ENCODE measurements around the gene GARS1.

The GARS1 gene

GRCh38 chr7:30589111-30589510 lies 5.6 kb upstream of the GARS1 start:
- Histone ChIP-seq H3K36me3 (peaks cover 13 to 21% (median 14%) of the 10 kb centered on the region in 3 donors), H3K4me3 (no peak overlapping the region), H3K27me3 (no peaks in the 10 kb centered on the region), H3K4me1 (peaks cover 0 to 15% (median 5%) of the 10 kb centered on the region in 4 donors), H3K27ac (no peak overlapping the region), H3K9me3 (no peaks in the 10 kb centered on the region)
- no peak for DNase-seq
- intact Hi-C loops (cut with DNase I; ENCODE audit: low total_unique reads) = no loop called here
- TF ChIP-seq CTCF (IDR thresholded peaks at IDR 0.05) = no peak

- intact Hi-C loops (cut with DNase I; ENCODE audit: low total_unique reads) = no loop called here
- Histone ChIP-seq H3K4me1 (peaks cover 0 to 33% (median 11%) of the 10 kb centered on the region in 4 donors), H3K4me3 (peak overlapping the region; percentile 70 to 84), H3K36me3 (no peaks in the 10 kb centered on the region), H3K9me3 (no peaks in the 10 kb centered on the region), H3K27me3 (no peaks in the 10 kb centered on the region), H3K27ac (peak overlapping the region; percentile 91 to 93)
- DNase-seq = peak; percentile 29 to 71
- no peak for TF ChIP-seq CTCF (IDR thresholded peaks at IDR 0.05)
These were observed 584 bp upstream of the GARS1 start for GRCh38 chr7:30594048-30594539.

- TF ChIP-seq CTCF (IDR thresholded peaks at IDR 0.05) = no peak
- no peak for DNase-seq
- peaks cover 0 to 33% (median 11%) of the 10 kb centered on the region in 4 donors for H3K4me1 ChIP-seq
- peaks cover 7 to 14% (median 10%) of the 10 kb centered on the region in 3 donors for H3K36me3 ChIP-seq
- peak overlapping the region; percentile 70 to 84 for H3K4me3 ChIP-seq
- H3K27ac ChIP-seq = peak overlapping the region; percentile 91 to 93
- intact Hi-C loops (cut with DNase I; ENCODE audit: low total_unique reads) = no loop called here
- no peaks in the 10 kb centered on the region for H3K9me3 ChIP-seq
- no peaks in the 10 kb centered on the region for H3K27me3 ChIP-seq
These were observed 847 bp downstream of the GARS1 start for GRCh38 chr7:30595436-30596013.

GRCh38 chr7:30596014-30596641 lies 1.4 kb downstream of the GARS1 start:
- Histone ChIP-seq H3K4me3 (peak overlapping the region; percentile 70 to 84), H3K27me3 (no peaks in the 10 kb centered on the region), H3K9me3 (no peaks in the 10 kb centered on the region), H3K36me3 (peaks cover 13 to 20% (median 16%) of the 10 kb centered on the region in 3 donors), H3K27ac (peak overlapping the region; percentile 91 to 93), H3K4me1 (peaks cover 0 to 33% (median 11%) of the 10 kb centered on the region in 4 donors)
- intact Hi-C loops (cut with DNase I; ENCODE audit: low total_unique reads) = no loop called here
- DNase-seq = no peak
- TF ChIP-seq CTCF (IDR thresholded peaks at IDR 0.05) = no peak

- TF ChIP-seq CTCF (IDR thresholded peaks at IDR 0.05) = no peak
- Histone ChIP-seq H3K27ac (no peak overlapping the region), H3K4me3 (peak overlapping the region; percentile 70 to 84), H3K27me3 (no peaks in the 10 kb centered on the region), H3K9me3 (no peaks in the 10 kb centered on the region), H3K4me1 (peaks cover 0 to 33% (median 11%) of the 10 kb centered on the region in 4 donors), H3K36me3 (peaks cover 19 to 26% (median 22%) of the 10 kb centered on the region in 3 donors)
- intact Hi-C loops (cut with DNase I; ENCODE audit: low total_unique reads) = no loop called here
- no peak for DNase-seq
These were observed 2.0 kb downstream of the GARS1 start for GRCh38 chr7:30596721-30597120.

All from tibial artery (tissue), 4 donors.